ENCODE data around the gene SETD6. TPM values are rescaled to one million over a fixed set of nuclear protein-coding genes. Genes with fewer than 3 reads are reported as not detected.

The SETD6 gene
- polyA plus RNA-seq, 1 of the 3 experiments (the other 2 are of a cell fraction): 17.2 TPM

DNA sequence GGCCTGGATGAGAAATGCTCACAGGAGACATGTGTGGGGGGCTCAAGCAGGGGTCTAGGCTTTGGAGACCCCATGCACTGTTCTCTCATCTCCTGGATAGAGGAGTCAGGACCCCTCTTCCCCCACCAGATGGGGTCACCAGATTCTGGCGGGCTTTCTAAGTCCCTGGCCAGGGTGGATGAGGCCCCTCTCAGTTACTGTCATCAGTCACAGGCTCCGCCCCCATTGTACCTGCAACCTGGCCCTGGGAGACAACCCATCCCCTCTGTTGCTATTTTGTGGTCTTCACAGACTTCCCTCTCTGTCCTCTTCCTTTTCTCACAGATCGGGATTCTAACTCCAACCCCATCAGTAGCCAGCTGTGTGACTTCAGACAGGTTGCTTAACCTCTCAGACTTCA is 48.9 kb upstream of the SETD6 start:
- Histone ChIP-seq H4K20me1 (ENCODE audit: insufficient read depth) (no peaks in the 10 kb centered on the region), H3K79me2 (ENCODE audit: insufficient read depth) (no peaks in the 10 kb centered on the region), H3K4me2 (no peak overlapping the region), H3K4me1 (ENCODE audit: control insufficient read depth in 1 of 2, insufficient read depth in 2 of 2, low read depth in 1 of 2, low read length in 1 of 2) (peaks cover 0 to 5% of the 10 kb centered on the region in 2 experiments; a peak in 1 of 4 replicates), H3K27me3 (ENCODE audit: insufficient read depth) (peaks cover 38% of the 10 kb centered on the region), H3F3A (replicated peaks; ENCODE audit: insufficient read depth) (no peaks in the 10 kb centered on the region), H3K27ac (ENCODE audit: low read depth in 2 of 2, low read length in 1 of 2) (no peak overlapping the region), H3K9me2 (no peaks in the 10 kb centered on the region), H3K9me3 (no peaks in the 10 kb centered on the region), H2AFZ (ENCODE audit: low read depth) (no peak overlapping the region), H3K4me3 (ENCODE audit: low read depth in 2 of 2, low read length in 1 of 2) (no peak overlapping the region), H3K36me3 (replicated peaks in 1 of 2; ENCODE audit: control insufficient read depth in 1 of 2, insufficient read depth in 2 of 2, low read length in 1 of 2) (no peaks in the 10 kb centered on the region), H3K9ac (no peak overlapping the region)
- no peak for DNase-seq
- POLR2A ChIA-PET: no interaction called here
- TF ChIP-seq NFIC (IDR thresholded peaks at IDR 0.05; ENCODE audit: borderline replicate concordance): no peak
- TF ChIP-seq EZH2phosphoT487 (IDR thresholded peaks at IDR 0.05; ENCODE audit: borderline replicate concordance, low read depth): no peak
- TF ChIP-seq, protein P1, sequence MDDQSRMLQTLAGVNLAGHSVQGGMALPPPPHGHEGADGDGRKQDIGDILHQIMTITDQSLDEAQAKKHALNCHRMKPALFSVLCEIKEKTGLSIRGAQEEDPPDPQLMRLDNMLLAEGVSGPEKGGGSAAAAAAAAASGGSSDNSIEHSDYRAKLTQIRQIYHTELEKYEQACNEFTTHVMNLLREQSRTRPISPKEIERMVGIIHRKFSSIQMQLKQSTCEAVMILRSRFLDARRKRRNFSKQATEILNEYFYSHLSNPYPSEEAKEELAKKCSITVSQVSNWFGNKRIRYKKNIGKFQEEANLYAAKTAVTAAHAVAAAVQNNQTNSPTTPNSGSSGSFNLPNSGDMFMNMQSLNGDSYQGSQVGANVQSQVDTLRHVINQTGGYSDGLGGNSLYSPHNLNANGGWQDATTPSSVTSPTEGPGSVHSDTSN (IDR thresholded peaks at IDR 0.05): no peak
- no peak for TF ChIP-seq SMC3 (IDR thresholded peaks at IDR 0.05; ENCODE audit: low read depth, low read length)
- TF ChIP-seq, protein P2, sequence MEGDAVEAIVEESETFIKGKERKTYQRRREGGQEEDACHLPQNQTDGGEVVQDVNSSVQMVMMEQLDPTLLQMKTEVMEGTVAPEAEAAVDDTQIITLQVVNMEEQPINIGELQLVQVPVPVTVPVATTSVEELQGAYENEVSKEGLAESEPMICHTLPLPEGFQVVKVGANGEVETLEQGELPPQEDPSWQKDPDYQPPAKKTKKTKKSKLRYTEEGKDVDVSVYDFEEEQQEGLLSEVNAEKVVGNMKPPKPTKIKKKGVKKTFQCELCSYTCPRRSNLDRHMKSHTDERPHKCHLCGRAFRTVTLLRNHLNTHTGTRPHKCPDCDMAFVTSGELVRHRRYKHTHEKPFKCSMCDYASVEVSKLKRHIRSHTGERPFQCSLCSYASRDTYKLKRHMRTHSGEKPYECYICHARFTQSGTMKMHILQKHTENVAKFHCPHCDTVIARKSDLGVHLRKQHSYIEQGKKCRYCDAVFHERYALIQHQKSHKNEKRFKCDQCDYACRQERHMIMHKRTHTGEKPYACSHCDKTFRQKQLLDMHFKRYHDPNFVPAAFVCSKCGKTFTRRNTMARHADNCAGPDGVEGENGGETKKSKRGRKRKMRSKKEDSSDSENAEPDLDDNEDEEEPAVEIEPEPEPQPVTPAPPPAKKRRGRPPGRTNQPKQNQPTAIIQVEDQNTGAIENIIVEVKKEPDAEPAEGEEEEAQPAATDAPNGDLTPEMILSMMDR (IDR thresholded peaks at IDR 0.05): no peak
- no peak for TF ChIP-seq RXRA (IDR thresholded peaks at IDR 0.05; ENCODE audit: borderline replicate concordance, low read depth)
- no peak for TF ChIP-seq NRF1 (IDR thresholded peaks at IDR 0.05; ENCODE audit: low read depth, low read length)
- TF ChIP-seq RCOR1 (IDR thresholded peaks at IDR 0.05; ENCODE audit: low read length): no peak
- no peak for TF ChIP-seq POLR2AphosphoS5 (IDR thresholded peaks at IDR 0.05; ENCODE audit: low read depth, low read length)
- no peak for TF ChIP-seq JUND (IDR thresholded peaks at IDR 0.05)
- TF ChIP-seq TEAD4 (IDR thresholded peaks at IDR 0.05; ENCODE audit: borderline replicate concordance, insufficient read depth): no peak
- 94% methylated on average over 3 of the region's 3 CpGs for WGBS (ENCODE audit: low lambda C conversion rate)
- CTCF ChIA-PET: interaction anchor here (1.2 to 3.3 kb wide), 6 partner anchors 18 to 195 kb away, joined by 3 to 16 read pairs (median 4); no protein-coding TSS in a partner anchor

DNA sequence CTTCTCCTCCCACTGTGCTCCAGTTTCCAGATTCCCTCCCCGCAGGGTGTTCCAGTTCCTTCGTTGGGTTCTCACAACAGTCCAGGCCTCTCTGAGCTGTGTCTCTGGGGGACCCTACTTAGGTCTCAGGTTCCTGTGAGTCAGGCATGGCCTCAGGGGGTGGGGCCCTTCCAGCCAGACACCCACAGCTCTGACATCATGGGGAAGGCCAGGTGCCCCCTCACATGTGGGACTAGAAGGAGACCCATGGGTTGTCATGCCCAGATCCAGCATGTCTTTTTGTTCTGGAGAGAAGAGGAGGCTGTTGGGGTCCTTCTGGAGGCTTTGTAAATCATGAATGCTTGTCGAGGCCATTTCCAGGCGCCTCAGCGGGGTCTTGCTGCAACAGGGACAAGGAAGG is 47.4 kb upstream of the SETD6 start:
- peaks cover 0 to 5% of the 10 kb centered on the region in 2 experiments; a peak in 1 of 4 replicates for H3K4me1 ChIP-seq (ENCODE audit: control insufficient read depth in 1 of 2, insufficient read depth in 2 of 2, low read depth in 1 of 2, low read length in 1 of 2)
- H3K9ac ChIP-seq: no peak overlapping the region
- H3K27me3 ChIP-seq (ENCODE audit: insufficient read depth): peaks cover 33% of the 10 kb centered on the region
- H3K79me2 ChIP-seq (ENCODE audit: insufficient read depth): no peaks in the 10 kb centered on the region
- H2AFZ ChIP-seq (ENCODE audit: low read depth): no peak overlapping the region
- H3F3A ChIP-seq (replicated peaks; ENCODE audit: insufficient read depth): no peaks in the 10 kb centered on the region
- H3K36me3 ChIP-seq (replicated peaks in 1 of 2; ENCODE audit: control insufficient read depth in 1 of 2, insufficient read depth in 2 of 2, low read length in 1 of 2): no peaks in the 10 kb centered on the region
- no peak overlapping the region for H3K4me3 ChIP-seq (ENCODE audit: low read depth in 2 of 2, low read length in 1 of 2)
- 83% methylated on average over 5 of the region's 5 CpGs for WGBS (ENCODE audit: low lambda C conversion rate)
- H3K9me3 ChIP-seq: no peaks in the 10 kb centered on the region
- H3K4me2 ChIP-seq: no peak overlapping the region
- CTCF ChIA-PET: interaction anchor here (0.6 to 4.8 kb wide), 3 partner anchors 17 to 131 kb away, joined by 3 to 24 read pairs (median 10); no protein-coding TSS in a partner anchor
- no peaks in the 10 kb centered on the region for H3K9me2 ChIP-seq
- DNase-seq: no peak
- POLR2A ChIA-PET: interaction anchor here (1.3 kb wide), 1 partner anchor 20 kb away, joined by 3 read pairs; no protein-coding TSS in a partner anchor
- TF ChIP-seq GATA2 (CRISPR knock-in tag; IDR thresholded peaks at IDR 0.05) (no peak), FOXM1 (IDR thresholded peaks at IDR 0.05; ENCODE audit: low read depth) (no peak), FOXJ3 (CRISPR knock-in tag; IDR thresholded peaks at IDR 0.05) (no peak), TEAD4 (IDR thresholded peaks at IDR 0.05; ENCODE audit: borderline replicate concordance, insufficient read depth) (no peak), SMC3 (IDR thresholded peaks at IDR 0.05; ENCODE audit: low read depth, low read length) (no peak), YY1 (IDR thresholded peaks at IDR 0.05; ENCODE audit: low read depth) (no peak)
- TF ChIP-seq, protein P3, sequence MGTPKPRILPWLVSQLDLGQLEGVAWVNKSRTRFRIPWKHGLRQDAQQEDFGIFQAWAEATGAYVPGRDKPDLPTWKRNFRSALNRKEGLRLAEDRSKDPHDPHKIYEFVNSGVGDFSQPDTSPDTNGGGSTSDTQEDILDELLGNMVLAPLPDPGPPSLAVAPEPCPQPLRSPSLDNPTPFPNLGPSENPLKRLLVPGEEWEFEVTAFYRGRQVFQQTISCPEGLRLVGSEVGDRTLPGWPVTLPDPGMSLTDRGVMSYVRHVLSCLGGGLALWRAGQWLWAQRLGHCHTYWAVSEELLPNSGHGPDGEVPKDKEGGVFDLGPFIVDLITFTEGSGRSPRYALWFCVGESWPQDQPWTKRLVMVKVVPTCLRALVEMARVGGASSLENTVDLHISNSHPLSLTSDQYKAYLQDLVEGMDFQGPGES (IDR thresholded peaks at IDR 0.05; ENCODE audit: low read depth, low read length): no peak
- no peak overlapping the region for H3K27ac ChIP-seq (ENCODE audit: low read depth in 2 of 2, low read length in 1 of 2)
- H4K20me1 ChIP-seq (ENCODE audit: insufficient read depth): no peaks in the 10 kb centered on the region
